SK-N-MC (cell line): ENCODE measurements around the gene MESD.

Experiments used
- DNase-seq: peaks from one replicate; pipeline ENCODE4 v3.0.0-alpha.2; 2011; ENCODE audit warnings: low read depth, low spot score
- H3K27ac ChIP-seq: fragments of 200-600 bp; sonication (generic); 2 replicates; pipeline ENCODE4 v1.5.1; 2016; ENCODE audit warnings: mixed run types
- H3K36me3 ChIP-seq: fragments of 200-600 bp; sonication (generic); 2 replicates; pipeline ENCODE4 v1.6.1; 2017; ENCODE audit warnings: antibody characterized with exemption, low read length, mixed read lengths; ENCODE audit not compliant: insufficient read depth
- H3K4me3 ChIP-seq: fragments of 200-600 bp; sonication (generic); 2 replicates; pipeline ENCODE4 v1.5.1; 2016
- H3K9ac ChIP-seq: fragments of 200-600 bp; sonication (generic); 2 replicates; pipeline ENCODE4 v1.8.0; 2017; ENCODE audit warnings: mixed run types, mixed read lengths; ENCODE audit not compliant: insufficient read length
- H3K9me3 ChIP-seq: fragments of 200-600 bp; sonication (generic); 2 replicates; pipeline ENCODE4 v1.6.1; 2017; ENCODE audit warnings: low read depth, mild to moderate bottlenecking, antibody characterized with exemption, low read length, moderate library complexity, mixed read lengths
- EZH2 ChIP-seq: fragments of 200-600 bp; sonication (generic); IDR thresholded peaks from one replicate; pipeline ENCODE4 v1.6.1; 2017; ENCODE audit warnings: antibody characterized with exemption
- FOXP2 ChIP-seq: optimal IDR thresholded peaks from 2 replicates; pipeline ENCODE3; 2011; ENCODE audit warnings: mild to moderate bottlenecking, moderate library complexity; ENCODE audit not compliant: insufficient read depth; ENCODE audit errors: extremely low read length, control extremely low read depth
- POLR2AphosphoS5 ChIP-seq: IDR thresholded peaks from 2 replicates; pipeline ENCODE4 v1.6.1; 2012; ENCODE audit warnings: mild to moderate bottlenecking, low read depth, low read length, borderline replicate concordance

MESD gene

DNA sequence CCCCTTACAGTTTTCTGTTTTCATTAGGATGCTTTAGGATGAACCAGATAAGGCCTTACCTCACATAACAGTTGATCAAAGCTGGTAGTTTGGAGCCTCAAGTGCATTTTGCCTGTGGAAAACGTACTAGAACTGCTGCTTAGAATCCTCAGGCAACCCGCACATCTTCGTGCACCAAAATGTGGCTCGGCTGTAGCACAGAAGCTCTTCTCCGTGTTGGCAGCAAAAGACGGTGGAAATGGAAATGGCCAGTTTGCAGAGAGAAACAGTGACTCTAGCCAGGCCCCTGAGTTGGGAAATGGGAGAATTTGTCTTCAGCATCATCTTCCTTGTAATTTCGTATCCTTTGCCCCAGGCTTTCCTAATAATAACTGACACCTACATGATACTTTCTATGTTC lies 31.7 kb upstream of the MESD start:
- Histone ChIP-seq H3K9ac (no peak overlapping the region), H3K4me3 (no peak overlapping the region), H3K27ac (no peak overlapping the region), H3K36me3 (no peaks in the 10 kb centered on the region), H3K9me3 (no peaks in the 10 kb centered on the region)
- TF ChIP-seq POLR2AphosphoS5: no peak
- no peak for TF ChIP-seq FOXP2
- TF ChIP-seq EZH2: no peak
- DNase-seq: no peak

DNA sequence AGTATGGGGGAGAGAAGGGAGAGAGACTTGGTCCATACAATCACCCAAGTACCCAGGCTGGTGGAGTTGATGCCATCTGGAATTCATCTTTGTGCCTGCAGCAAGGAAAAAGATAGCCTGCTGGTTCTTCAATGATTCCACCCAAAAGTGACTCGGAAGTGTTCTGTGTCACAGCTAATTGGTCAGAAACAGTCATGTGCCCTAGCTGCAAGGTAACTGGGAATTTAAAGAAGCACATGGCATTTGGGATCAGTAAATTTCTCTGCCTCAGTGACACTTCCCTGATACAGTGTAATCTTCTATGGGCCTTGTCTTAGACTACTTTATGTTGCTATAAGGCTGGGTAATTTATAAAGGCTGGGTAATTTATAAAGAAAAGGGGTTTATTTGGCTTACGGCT lies 28.6 kb upstream of the MESD start:
- no peak for DNase-seq
- Histone ChIP-seq H3K4me3 (no peak overlapping the region), H3K27ac (no peak overlapping the region), H3K36me3 (no peaks in the 10 kb centered on the region), H3K9ac (no peak overlapping the region), H3K9me3 (no peaks in the 10 kb centered on the region)
- TF ChIP-seq POLR2AphosphoS5: no peak

DNA sequence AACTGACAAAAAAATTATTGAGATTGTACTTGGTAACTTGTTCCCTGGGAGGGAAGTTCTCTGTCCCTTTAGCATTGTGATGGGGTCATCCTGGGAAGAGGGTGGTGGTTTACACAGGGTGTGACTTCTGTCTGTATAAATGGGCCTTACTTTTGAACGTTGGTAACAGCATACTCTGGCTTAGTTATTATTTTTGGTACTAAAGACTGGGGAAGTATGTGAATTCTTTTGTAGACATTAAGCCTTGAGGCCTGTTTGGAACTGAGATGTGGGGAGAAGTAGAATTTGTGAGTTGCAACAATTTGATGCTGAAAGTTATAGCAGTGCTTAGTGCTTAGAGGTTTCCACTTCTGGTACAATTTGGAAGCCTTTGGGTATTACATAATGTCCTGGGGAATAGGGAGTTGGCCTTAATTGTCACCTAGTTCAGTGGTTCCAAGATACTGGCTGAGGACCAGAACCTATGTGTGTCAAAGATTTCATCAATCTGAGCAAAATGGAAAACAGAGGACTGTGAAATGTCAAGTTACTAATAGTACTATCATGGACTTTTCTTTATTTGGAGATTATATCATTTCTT lies 27.0 kb upstream of the MESD start:
- H3K27ac ChIP-seq: no peak overlapping the region
- no peak overlapping the region for H3K9ac ChIP-seq
- no peaks in the 10 kb centered on the region for H3K9me3 ChIP-seq
- no peak overlapping the region for H3K4me3 ChIP-seq
- no peak for TF ChIP-seq FOXP2
- TF ChIP-seq POLR2AphosphoS5: no peak
- no peak for TF ChIP-seq EZH2
- no peak for DNase-seq
- H3K36me3 ChIP-seq: no peaks in the 10 kb centered on the region

DNA sequence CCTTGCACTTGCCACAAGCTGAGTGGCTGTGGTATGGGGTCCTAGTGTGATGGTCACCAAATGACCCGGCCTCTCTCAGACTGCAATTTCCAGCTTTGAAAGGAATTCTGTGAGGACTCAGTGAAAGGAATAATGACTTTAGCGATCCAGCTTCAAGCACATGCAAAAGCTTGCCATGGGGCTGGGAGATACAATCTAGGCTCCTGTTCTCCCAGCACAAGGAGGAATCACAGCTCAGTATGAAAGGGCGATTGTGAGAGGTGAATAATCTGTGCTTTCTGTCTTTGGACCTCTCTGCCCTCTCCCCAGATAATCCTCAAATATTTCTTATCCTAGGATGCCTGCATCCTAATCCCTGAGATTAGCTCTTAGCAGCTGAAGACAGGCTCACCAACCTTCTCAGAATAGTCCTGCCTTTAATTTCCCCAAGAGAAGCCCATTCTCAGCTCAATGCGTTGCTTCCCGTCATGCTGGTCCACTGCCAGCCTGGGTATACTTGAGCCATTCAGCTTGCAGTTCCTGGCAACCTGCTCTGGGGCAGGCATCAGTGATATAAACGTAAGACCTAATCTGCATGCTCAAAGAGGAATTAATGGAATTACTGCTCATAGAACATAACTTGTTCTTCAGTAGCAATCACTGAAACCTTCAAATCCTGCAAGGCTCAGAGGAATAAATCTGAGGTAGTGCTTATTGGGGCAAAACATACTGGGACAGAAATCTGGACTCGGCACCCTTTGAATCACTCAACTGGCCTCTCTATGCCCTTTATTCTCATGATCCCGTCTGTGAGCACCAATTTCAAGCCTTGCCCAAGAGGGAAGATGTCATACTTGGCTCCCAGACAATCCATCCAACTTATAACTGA lies 26.2 kb upstream of the MESD start:
- DNase-seq: no peak
- TF ChIP-seq EZH2: no peak
- TF ChIP-seq FOXP2: no peak
- no peak for TF ChIP-seq POLR2AphosphoS5
- no peak overlapping the region for H3K9ac ChIP-seq
- no peaks in the 10 kb centered on the region for H3K9me3 ChIP-seq
- H3K4me3 ChIP-seq: no peak overlapping the region
- no peak overlapping the region for H3K27ac ChIP-seq
- no peaks in the 10 kb centered on the region for H3K36me3 ChIP-seq

DNA sequence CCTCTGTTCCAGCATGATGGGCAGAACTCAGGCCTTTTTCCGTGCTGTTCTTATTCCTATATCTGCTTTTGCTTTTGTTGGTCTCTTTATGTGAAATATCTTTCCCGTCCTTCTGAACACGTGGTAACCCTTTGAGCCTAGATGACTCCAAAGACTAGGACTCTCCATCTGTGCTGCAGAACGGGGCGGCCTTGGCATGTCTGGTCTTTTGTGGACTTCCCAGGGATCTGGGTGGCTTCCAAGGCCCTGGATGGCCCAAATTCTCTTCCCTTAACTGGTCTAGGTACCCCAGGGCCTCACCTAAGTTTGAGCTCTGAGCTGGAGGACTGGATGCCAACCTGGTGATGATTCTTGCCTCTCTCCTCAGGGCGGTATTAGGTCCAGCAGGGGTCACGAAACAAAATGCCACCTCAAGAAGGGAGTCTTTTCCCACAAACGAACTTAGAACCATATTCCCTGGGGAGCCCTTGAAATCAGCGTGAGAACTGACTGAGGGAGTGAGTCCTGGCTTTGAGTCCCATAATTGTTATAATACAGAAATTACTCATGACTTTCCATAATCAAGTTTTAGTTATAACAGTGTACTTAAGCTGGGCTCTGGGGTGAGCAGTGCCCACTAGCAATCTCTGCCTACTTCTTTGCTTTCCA lies 25.0 kb upstream of the MESD start:
- no peaks in the 10 kb centered on the region for H3K9me3 ChIP-seq
- DNase-seq: no peak
- no peaks in the 10 kb centered on the region for H3K36me3 ChIP-seq
- TF ChIP-seq EZH2 (no peak), POLR2AphosphoS5 (no peak), FOXP2 (no peak)
- no peak overlapping the region for H3K9ac ChIP-seq
- no peak overlapping the region for H3K4me3 ChIP-seq
- H3K27ac ChIP-seq: no peak overlapping the region

DNA sequence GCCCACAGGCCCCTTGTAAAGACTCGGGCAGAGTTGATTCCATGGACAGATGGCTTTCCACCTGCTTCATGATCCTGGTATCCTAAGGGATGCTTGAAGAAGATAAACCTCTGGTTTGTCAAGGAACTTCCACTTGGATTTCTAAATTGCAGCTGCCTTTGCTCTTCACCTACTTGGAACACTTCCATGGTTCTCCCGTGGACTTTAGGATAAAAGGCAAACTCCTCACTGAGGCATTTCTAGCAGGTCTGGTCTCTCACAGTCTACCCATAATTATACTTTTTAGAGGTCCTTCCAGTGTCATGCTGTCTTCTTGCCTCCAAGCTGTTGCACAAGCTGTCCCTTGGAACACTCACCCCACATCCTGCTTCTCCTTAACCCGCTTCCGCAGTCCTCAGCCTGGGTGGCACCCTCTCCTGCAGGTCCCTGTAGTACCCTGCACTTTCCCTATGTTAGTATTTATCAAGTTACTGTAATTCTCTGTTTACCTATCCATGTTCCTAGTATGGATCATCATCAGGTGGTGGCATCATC lies 23.8 kb upstream of the MESD start:
- TF ChIP-seq EZH2 (no peak), FOXP2 (no peak), POLR2AphosphoS5 (no peak)
- H3K27ac ChIP-seq: no peak overlapping the region
- H3K9me3 ChIP-seq: no peaks in the 10 kb centered on the region
- H3K36me3 ChIP-seq: no peaks in the 10 kb centered on the region
- H3K4me3 ChIP-seq: no peak overlapping the region
- no peak overlapping the region for H3K9ac ChIP-seq
- no peak for DNase-seq

DNA sequence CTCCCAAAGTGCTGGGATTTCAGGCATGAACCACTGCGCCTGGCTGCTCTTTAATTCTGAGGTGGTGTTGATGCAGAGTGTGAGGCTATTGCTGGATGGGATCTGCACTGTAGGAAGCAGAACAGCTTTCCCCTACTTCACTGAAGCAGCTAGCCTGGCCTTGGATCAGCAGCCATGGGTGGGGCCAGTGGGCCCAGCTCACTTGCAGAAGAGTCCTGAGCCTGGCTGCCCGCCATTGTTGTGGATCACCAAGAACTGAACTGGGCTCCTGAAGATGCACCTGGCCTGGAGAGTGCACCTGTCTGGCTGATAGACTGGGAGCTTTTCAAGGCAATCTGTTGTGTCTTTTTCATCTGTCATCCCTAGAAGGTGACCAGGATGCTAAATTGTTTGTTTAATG lies 23.0 kb upstream of the MESD start:
- H3K27ac ChIP-seq: no peak overlapping the region
- no peak overlapping the region for H3K4me3 ChIP-seq
- no peak for TF ChIP-seq FOXP2
- TF ChIP-seq POLR2AphosphoS5: no peak
- TF ChIP-seq EZH2: no peak
- H3K9ac ChIP-seq: no peak overlapping the region
- H3K9me3 ChIP-seq: no peaks in the 10 kb centered on the region
- no peak for DNase-seq
- H3K36me3 ChIP-seq: no peaks in the 10 kb centered on the region

DNA sequence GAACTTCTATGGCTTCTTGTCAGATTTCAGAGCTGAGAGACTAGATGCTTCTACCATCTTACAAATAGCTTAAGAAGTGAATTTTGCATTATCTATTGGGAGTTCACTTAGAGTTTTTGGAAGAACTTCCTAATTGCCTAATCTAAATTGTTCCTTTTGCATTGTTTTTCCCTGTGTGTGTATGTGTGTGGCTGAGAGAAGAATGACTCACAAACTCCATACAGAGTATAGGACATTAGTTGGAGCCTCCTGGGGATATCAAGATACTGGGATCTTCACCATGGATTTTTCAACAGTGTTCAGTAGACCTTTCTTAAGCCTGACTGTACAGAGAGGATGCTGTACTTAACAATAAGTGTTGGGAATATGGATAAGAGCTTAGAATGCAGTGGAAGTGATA lies 22.0 kb upstream of the MESD start:
- Histone ChIP-seq H3K36me3 (no peaks in the 10 kb centered on the region), H3K4me3 (no peak overlapping the region), H3K9ac (no peak overlapping the region), H3K9me3 (no peaks in the 10 kb centered on the region), H3K27ac (no peak overlapping the region)
- TF ChIP-seq POLR2AphosphoS5 (no peak), EZH2 (no peak), FOXP2 (no peak)
- DNase-seq: no peak

DNA sequence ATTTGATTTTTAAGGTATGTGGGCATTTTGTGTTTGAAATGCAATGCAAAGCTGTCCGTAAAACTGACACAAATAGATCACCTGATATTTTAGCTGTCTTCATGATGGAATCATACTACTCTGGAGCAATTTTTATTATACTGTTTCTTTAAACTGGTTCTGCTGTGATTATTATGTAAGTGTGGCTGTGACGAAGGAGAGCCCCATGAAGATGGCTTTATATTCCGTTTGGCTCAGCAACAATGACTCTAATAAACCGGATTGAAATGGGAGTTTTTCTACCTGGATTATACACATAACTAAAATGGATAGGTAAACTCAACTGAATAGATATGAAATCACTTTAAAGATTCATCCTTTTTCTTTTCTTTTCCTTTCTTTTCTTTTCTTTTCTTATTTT lies 20.5 kb upstream of the MESD start:
- DNase-seq: no peak
- TF ChIP-seq EZH2: no peak
- TF ChIP-seq FOXP2: no peak
- TF ChIP-seq POLR2AphosphoS5: no peak
- Histone ChIP-seq H3K27ac (no peak overlapping the region), H3K9me3 (no peaks in the 10 kb centered on the region), H3K4me3 (no peak overlapping the region), H3K36me3 (no peaks in the 10 kb centered on the region), H3K9ac (no peak overlapping the region)
